ENCODE data around the gene ADCY2.

The ADCY2 gene

DNA sequence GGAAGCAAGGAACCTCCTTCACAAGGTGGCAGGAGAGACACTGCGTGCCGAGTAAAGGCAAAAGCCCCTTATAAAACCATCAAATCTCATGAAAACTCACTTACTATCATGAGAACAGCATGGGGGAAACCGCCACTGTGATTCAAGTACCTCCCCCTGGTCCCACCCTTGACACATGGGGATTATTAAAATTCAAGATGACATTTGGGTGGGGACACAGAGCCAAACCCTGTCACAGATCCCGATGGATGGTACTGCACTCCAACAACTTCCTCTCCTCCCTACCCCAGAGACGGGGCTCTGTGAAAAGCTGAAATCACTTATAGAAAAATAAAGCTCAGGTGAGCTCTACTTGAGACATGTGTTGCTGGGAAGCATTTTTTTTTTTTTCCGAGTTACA is 10.3 kb upstream of the ADCY2 start:
- no peak for DNase-seq (ENCODE audit: low read depth in 2 of 2)
- TF ChIP-seq, protein P1, sequence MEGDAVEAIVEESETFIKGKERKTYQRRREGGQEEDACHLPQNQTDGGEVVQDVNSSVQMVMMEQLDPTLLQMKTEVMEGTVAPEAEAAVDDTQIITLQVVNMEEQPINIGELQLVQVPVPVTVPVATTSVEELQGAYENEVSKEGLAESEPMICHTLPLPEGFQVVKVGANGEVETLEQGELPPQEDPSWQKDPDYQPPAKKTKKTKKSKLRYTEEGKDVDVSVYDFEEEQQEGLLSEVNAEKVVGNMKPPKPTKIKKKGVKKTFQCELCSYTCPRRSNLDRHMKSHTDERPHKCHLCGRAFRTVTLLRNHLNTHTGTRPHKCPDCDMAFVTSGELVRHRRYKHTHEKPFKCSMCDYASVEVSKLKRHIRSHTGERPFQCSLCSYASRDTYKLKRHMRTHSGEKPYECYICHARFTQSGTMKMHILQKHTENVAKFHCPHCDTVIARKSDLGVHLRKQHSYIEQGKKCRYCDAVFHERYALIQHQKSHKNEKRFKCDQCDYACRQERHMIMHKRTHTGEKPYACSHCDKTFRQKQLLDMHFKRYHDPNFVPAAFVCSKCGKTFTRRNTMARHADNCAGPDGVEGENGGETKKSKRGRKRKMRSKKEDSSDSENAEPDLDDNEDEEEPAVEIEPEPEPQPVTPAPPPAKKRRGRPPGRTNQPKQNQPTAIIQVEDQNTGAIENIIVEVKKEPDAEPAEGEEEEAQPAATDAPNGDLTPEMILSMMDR (IDR thresholded peaks at IDR 0.05; ENCODE audit: low read depth, low read length): no peak

DNA sequence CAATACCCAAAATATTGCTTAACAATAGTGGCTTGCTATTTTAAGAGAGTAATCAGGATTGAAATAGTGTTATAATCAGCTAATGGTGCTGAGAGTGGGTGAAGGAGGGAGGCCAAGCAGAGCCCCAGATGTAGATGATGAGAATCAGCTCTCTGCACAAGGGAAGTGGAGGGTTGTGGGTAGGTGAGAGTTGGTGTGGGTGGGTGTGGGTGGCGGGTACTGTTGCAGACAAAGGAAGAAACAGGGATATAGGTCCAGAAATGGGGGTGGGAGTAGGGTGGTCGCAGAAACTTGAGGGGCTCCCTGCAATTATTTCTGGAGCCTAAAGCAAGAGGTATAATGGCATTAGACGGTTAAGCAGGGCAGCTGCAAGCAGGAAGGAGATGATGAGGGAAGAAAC is 7.4 kb upstream of the ADCY2 start:
- TF ChIP-seq, protein P1 (IDR thresholded peaks at IDR 0.05; ENCODE audit: low read depth, low read length): no peak
- no peak for DNase-seq (ENCODE audit: low read depth in 2 of 2)
- no peak overlapping the region for H3K4me3 ChIP-seq (replicated peaks in 1 of 2; ENCODE audit: low read depth in 2 of 2, low read length in 2 of 2)

More for the DNA sequence above, 10.3 kb upstream of the ADCY2 start:
- H3K4me3 ChIP-seq (replicated peaks in 1 of 2; ENCODE audit: low read depth in 2 of 2, low read length in 2 of 2): no peak overlapping the region

DNA sequence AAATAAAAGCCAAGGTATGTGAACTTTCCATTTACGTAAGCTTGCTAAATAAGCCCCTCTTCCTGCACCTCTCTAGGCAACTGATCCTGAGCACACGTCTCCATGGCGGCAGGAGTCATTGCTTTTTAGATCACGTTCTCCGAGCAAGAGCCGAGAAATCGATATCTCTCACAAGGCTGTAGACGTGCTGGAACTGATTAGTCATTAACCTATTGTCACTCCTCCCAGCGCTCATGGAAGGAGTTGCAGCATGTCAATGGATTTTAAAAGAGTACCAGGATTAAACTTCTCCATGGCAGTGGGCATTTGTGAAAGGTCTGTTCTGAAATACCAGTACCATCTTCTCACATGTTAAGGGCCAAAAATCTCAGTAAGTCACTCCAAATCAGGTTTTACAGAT is 4.7 kb upstream of the ADCY2 start:
- no peak for DNase-seq (ENCODE audit: low read depth in 2 of 2)
- H3K4me3 ChIP-seq (replicated peaks in 1 of 2; ENCODE audit: low read depth in 2 of 2, low read length in 2 of 2): no peak overlapping the region
- TF ChIP-seq, protein P1 (IDR thresholded peaks at IDR 0.05; ENCODE audit: low read depth, low read length): no peak

DNA sequence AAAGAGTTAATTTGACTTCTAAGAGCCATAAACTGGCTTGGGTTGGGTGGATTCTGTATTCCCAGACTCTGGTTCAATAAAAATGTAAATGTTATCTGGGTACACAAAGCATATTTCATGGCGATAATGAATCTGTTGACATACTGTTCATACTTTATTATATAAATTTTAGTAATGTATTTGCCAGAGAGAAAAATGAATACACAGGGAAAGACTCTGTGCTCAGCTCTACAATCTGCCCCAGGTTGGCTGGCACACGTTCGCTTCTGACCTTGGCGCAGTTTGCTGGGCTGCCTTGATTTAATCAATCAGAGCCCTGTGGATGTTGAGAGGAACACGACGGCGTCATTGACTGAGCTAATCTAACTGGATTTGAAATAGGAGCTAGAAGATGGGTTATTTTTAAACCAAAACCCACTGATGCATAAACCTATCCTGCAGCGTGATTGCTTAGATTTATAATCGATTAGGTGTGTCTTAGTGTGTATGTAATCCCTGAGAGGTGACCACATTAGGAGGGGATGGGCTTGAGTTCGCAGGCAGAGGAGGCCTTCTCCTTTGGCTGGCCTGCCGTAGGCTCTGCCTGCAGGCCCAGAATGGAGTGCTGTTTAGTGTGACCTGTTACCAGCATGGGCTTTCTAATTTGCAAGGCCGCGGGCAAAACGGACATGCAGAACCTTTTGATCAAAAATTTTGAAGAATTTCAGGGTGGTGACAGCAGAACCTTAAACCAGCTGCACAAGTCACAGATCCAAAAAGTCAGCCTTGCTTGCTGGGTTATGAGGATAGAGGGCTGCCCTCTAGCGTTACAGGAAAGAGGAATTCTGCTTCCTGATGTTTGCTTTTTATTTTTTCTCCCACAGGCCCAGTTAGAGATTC is 3.9 kb upstream of the ADCY2 start:
- peak; percentile 7 to 11 for DNase-seq (ENCODE audit: low read depth in 2 of 2)
- no peak overlapping the region for H3K4me3 ChIP-seq (replicated peaks in 1 of 2; ENCODE audit: low read depth in 2 of 2, low read length in 2 of 2)
- TF ChIP-seq, protein P1 (IDR thresholded peaks at IDR 0.05; ENCODE audit: low read depth, low read length): peak; percentile 34

DNA sequence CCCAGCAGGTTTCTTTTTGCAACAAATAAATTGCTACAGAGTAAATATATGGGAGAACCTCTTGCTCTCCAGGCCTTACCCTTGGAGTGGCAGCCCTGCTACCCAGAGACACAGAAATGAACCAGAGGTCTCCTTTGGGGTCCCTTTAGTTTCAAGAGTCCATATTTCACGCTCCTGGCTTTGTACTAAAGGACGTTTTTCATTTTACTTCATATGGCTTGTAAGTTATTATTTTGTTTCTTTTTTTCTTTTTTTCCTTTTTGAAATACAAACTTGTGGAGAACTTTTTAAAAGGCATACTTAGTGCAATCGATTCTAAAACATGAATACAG is 3.3 kb upstream of the ADCY2 start:
- no peak for DNase-seq (ENCODE audit: low read depth in 2 of 2)
- TF ChIP-seq, protein P1 (IDR thresholded peaks at IDR 0.05; ENCODE audit: low read depth, low read length): no peak
- H3K4me3 ChIP-seq (replicated peaks in 1 of 2; ENCODE audit: low read depth in 2 of 2, low read length in 2 of 2): no peak overlapping the region

DNA sequence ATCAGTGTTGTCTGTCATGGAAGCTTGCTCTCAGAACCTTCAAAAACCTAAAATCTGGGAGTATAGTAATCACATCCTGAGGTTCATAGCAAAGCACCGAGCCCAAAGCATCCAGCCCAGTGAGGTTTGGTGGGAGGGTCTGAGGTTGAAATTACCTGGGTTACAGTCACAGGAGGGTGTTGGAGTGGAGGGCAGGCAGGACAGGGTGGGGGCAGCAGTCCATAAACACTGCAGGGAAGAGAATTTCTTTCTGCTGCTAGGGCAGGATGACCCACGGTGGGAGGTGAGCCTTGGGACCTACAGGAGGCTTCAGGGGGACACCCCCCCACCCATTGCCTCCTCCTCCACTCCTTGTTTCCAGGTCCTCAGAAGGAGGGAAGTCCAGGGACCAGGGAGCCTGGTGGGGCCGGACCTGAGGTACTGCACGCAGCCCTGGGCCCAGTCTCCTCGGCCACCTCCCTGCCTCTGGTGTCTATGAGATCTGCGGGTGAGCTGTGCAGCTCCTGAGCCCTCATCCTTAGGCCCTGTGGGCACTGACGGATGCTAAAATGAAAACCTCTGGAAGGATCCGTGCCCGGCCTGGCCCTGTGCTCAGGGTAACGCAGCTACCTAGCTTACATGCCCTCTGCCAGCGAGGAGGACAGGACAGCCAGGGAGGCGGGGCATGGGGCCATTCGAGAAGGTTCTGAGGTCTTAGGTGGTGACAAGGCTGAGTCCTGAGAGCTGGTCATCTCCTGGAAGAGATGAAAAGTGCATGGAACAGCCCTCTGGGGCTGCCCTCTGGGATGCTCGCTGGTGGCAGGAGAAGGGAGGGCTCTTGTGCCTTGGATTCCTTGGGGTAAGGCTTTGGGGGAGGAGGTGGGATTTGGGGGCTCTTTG is 1.8 kb upstream of the ADCY2 start:
- DNase-seq (ENCODE audit: low read depth in 2 of 2): no peak
- H3K4me3 ChIP-seq (replicated peaks in 1 of 2; ENCODE audit: low read depth in 2 of 2, low read length in 2 of 2): no peak overlapping the region
- TF ChIP-seq, protein P1 (IDR thresholded peaks at IDR 0.05; ENCODE audit: low read depth, low read length): no peak

All from cardiac fibroblast (primary cell).